Sigmoid colon (tissue), 4 donors: ENCODE results near the gene NELFE.
"Not testable (repeated sequence)": the region's sequence is repeated elsewhere in the genome, so short reads cannot be mapped to it uniquely, and the experiment has no call there.

Experiments used
- CTCF ChIP-seq, 4 experiments: fragments of 450-650 bp in 3 of 4; fragments of 200-600 bp in 1 of 4; IDR thresholded peaks; one replicate each; pipeline ENCODE4 v1.5.1; 2016 to 2019; ENCODE audit warnings: antibody characterized with exemption in 4 of 4, mild to moderate bottlenecking in 3 of 4, moderate library complexity in 2 of 4
- EP300 ChIP-seq, 4 donors: sonication (generic); formaldehyde crosslinking; IDR thresholded peaks; one replicate each; pipeline ENCODE4 v1.6.1; 2017; ENCODE audit warnings: antibody characterized with exemption in 4 of 4
- POLR2A ChIP-seq, 2 donors: fragments of 450-650 bp; IDR thresholded peaks; one replicate each; pipeline ENCODE4 v1.6.1; 2016; ENCODE audit warnings: antibody characterized with exemption in 2 of 2, mild to moderate bottlenecking in 2 of 2, moderate library complexity in 2 of 2
- POLR2AphosphoS5 ChIP-seq, 4 donors: sonication (generic); formaldehyde crosslinking; IDR thresholded peaks; one replicate each; pipeline ENCODE4 v1.6.1; 2017; ENCODE audit warnings: antibody characterized with exemption in 4 of 4

GRCh38 chr6:32008037-32008436 is 49.3 kb upstream of the NELFE start:
- TF ChIP-seq CTCF, POLR2A, EP300, POLR2AphosphoS5 (IDR thresholded peaks at IDR 0.05): not testable (repeated sequence)
